ENCODE measurements around the gene SNX33. TPM values are rescaled to one million over a fixed set of nuclear protein-coding genes. Genes with fewer than 3 reads are reported as not detected.
A peak's percentile ranks its signal among the peaks of the same experiment; 100 is the strongest.

SNX33 gene, protein sequence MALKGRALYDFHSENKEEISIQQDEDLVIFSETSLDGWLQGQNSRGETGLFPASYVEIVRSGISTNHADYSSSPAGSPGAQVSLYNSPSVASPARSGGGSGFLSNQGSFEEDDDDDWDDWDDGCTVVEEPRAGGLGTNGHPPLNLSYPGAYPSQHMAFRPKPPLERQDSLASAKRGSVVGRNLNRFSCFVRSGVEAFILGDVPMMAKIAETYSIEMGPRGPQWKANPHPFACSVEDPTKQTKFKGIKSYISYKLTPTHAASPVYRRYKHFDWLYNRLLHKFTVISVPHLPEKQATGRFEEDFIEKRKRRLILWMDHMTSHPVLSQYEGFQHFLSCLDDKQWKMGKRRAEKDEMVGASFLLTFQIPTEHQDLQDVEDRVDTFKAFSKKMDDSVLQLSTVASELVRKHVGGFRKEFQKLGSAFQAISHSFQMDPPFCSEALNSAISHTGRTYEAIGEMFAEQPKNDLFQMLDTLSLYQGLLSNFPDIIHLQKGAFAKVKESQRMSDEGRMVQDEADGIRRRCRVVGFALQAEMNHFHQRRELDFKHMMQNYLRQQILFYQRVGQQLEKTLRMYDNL
- 10 to 100 TPM; 21.4 to 34.7 TPM for total RNA-seq
- polyA plus RNA-seq (ENCODE audit: insufficient read length in 6 of 6): 10 to 100 TPM; 21.4 to 25.3 (median 23.0) TPM
- long read RNA-seq, donor 1, full-length matches to known transcripts: 5 of 5 reads
- long read RNA-seq, donor 1, partial matches to known transcripts: 0 of 5 reads
- long read RNA-seq, donor 1, other reads (novel, unspliced or antisense): 0 of 5 reads
- long read RNA-seq, donor 2, full-length matches to known transcripts: 10 of 10 reads
- long read RNA-seq, donor 2, partial matches to known transcripts: 0 of 10 reads
- long read RNA-seq, donor 2, other reads (novel, unspliced or antisense): 0 of 10 reads
- long read RNA-seq, donor 3, full-length matches to known transcripts: 5 of 10 reads
- long read RNA-seq, donor 3, partial matches to known transcripts: 5 of 10 reads
- long read RNA-seq, donor 3, other reads (novel, unspliced or antisense): 0 of 10 reads
- long read RNA-seq, donor 4, full-length matches to known transcripts: 2 of 6 reads
- long read RNA-seq, donor 4, partial matches to known transcripts: 3 of 6 reads
- long read RNA-seq, donor 4, other reads (novel, unspliced or antisense): 1 of 6 reads
- long read RNA-seq, donor 5, full-length matches to known transcripts: 8 of 8 reads
- long read RNA-seq, donor 5, partial matches to known transcripts: 0 of 8 reads
- long read RNA-seq, donor 5, other reads (novel, unspliced or antisense): 0 of 8 reads
- long read RNA-seq, donor 6, full-length matches to known transcripts: 9 of 9 reads
- long read RNA-seq, donor 6, partial matches to known transcripts: 0 of 9 reads
- long read RNA-seq, donor 6, other reads (novel, unspliced or antisense): 0 of 9 reads
- long read RNA-seq, donor 7, full-length matches to known transcripts: 2 of 2 reads
- long read RNA-seq, donor 7, partial matches to known transcripts: 0 of 2 reads
- long read RNA-seq, donor 7, other reads (novel, unspliced or antisense): 0 of 2 reads
- long read RNA-seq, donor 8, full-length matches to known transcripts: 6 of 6 reads
- long read RNA-seq, donor 8, partial matches to known transcripts: 0 of 6 reads
- long read RNA-seq, donor 8, other reads (novel, unspliced or antisense): 0 of 6 reads
- long read RNA-seq, donor 9: 0 reads
- long read RNA-seq, donor 10, partial matches to known transcripts: 1 of 1 reads
- long read RNA-seq, donor 10, other reads (novel, unspliced or antisense): 0 of 1 reads
- long read RNA-seq, donor 11: 0 reads
- long read RNA-seq, donor 12, full-length matches to known transcripts: 3 of 3 reads
- long read RNA-seq, donor 12, partial matches to known transcripts: 0 of 3 reads
- long read RNA-seq, donor 12, other reads (novel, unspliced or antisense): 0 of 3 reads

DNA sequence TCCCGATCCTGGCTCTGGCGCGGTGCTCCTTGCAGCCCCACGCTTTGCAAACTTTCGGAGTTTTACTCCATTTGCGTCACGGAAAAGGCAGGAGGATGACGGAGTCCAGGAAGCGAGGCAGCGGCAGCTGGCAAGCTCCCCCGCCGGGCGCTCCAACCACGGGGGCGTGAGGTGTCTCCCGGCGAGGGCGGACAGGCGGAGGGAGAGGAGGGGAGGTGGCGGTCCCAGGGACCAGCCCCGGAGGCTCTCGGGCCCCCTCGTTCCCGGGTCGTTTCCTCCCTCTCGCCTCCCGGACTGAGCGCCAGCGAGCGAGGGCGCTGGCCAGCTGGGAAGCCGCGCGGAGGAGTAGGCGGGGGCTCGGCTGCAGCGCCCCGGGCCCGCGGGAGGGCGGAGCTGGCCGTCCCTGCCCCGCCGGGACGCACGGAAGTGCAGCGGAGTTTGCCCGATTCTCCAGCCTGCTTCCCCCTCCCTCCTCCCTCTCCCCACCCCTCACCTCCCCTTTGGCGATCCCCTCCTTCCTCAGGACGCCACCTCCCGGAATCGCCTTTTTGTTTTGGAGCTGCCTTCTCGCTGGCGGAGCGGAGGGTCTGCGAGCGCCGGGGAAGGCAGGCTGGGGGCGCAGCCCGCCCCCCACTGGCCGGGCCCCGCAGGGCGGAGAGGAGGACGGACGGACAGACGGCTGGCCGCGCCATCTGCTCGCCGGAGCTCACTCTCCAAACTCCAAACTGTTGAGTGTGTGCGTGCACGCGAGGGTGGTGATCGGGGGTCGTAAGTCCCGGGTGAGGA is at the start of gene SNX33:
Gene SNX33, plus strand, starts transcription at position 543 of the 786 bp plus-strand sequence. CDS start 1,191 bp downstream, outside the sequence.
- intact Hi-C loops (cut with DNase I): no loop called here

DNA sequence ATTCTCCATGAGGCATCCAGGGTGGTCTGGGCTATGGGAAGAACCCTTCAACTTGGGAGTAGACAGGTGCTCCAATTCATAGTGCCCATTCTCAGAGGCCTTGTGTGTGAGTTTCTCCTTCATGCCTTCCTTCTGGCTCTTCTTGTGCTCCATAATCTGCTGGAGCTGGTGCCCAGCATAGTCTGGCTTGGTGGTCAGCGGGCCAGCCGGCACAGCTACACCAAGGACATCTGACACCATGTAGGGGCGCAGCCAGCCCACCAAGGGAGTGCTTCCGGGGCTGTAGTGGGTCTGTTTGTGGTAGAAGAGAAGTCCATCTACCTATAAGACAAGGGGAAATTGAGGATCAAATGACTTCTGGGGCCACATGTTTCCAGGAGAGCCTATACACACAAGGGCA is 49.4 kb upstream of the SNX33 start:
- peaks cover 0 to 97% of the 10 kb centered on the region in 2 donors for H3K36me3 ChIP-seq
- H3K27me3 ChIP-seq: no peaks in the 10 kb centered on the region

More for the DNA sequence above, at the start of gene SNX33:
- TF ChIP-seq, protein P1, sequence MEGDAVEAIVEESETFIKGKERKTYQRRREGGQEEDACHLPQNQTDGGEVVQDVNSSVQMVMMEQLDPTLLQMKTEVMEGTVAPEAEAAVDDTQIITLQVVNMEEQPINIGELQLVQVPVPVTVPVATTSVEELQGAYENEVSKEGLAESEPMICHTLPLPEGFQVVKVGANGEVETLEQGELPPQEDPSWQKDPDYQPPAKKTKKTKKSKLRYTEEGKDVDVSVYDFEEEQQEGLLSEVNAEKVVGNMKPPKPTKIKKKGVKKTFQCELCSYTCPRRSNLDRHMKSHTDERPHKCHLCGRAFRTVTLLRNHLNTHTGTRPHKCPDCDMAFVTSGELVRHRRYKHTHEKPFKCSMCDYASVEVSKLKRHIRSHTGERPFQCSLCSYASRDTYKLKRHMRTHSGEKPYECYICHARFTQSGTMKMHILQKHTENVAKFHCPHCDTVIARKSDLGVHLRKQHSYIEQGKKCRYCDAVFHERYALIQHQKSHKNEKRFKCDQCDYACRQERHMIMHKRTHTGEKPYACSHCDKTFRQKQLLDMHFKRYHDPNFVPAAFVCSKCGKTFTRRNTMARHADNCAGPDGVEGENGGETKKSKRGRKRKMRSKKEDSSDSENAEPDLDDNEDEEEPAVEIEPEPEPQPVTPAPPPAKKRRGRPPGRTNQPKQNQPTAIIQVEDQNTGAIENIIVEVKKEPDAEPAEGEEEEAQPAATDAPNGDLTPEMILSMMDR (IDR thresholded peaks at IDR 0.05): peak in 1 of 2 donors; percentile 35
- DNase-seq (peak; percentile 86 to 95 (median 91)), ATAC-seq (peak; percentile 90)
- peaks cover 0 to 11% of the 10 kb centered on the region in 2 donors for H3K36me3 ChIP-seq
- H3K4me3 ChIP-seq: peak within 1 kb of the TSS; percentile 73 to 74
- H3K9me3 ChIP-seq: no peaks in the 10 kb centered on the region
- peak within 1 kb of the TSS; percentile 92 to 96 for H3K27ac ChIP-seq
- peaks cover 0 to 24% of the 10 kb centered on the region in 2 donors for H3K27me3 ChIP-seq
- peaks cover 45 to 50% of the 10 kb centered on the region in 2 donors for H3K4me1 ChIP-seq

DNA sequence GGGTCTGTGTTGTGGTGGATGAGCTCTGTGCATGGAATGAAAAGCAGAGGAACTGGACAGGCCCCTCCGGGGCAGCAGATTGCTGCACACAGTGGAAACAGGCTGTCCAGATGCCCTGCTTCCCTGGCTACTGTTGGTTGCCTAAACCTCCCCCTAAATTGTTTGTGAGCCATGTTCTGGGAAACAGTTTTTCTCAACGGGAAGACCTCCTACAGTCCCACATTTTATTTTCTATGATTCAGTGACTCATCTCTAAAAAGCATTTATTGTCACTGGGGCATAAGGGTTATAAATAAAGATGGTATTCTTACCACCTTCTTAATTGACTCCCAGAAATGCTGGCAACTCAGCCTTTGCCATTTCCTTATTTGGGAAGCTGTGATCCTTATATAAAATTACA is 48.3 kb upstream of the SNX33 start:
- H3K4me3 ChIP-seq: no peak overlapping the region
- H3K27me3 ChIP-seq: no peaks in the 10 kb centered on the region
- intact Hi-C loops (cut with DNase I): no loop called here
- peaks cover 0 to 4% of the 10 kb centered on the region in 2 donors for H3K4me1 ChIP-seq
- DNase-seq: no peak
- ATAC-seq: no peak
- TF ChIP-seq, protein P1 (IDR thresholded peaks at IDR 0.05): no peak
- H3K9me3 ChIP-seq: no peaks in the 10 kb centered on the region
- H3K27ac ChIP-seq: no peak overlapping the region
- peaks cover 0 to 96% of the 10 kb centered on the region in 2 donors for H3K36me3 ChIP-seq

More for the DNA sequence above, 49.4 kb upstream of the SNX33 start:
- no peaks in the 10 kb centered on the region for H3K9me3 ChIP-seq
- TF ChIP-seq, protein P1 (IDR thresholded peaks at IDR 0.05): no peak
- H3K4me1 ChIP-seq: peaks cover 0 to 4% of the 10 kb centered on the region in 2 donors
- intact Hi-C loops (cut with DNase I): no loop called here
- no peak for ATAC-seq
- no peak for DNase-seq
- no peak overlapping the region for H3K27ac ChIP-seq
- H3K4me3 ChIP-seq: no peak overlapping the region
